H1 (cell line): ENCODE data around the gene STRN. TPM values are rescaled to one million over a fixed set of nuclear protein-coding genes. Genes with fewer than 3 reads are reported as not detected.

ENCODE experiments used
- CTCF ChIA-PET: fragments of 300-600 bp; sonication (Branson Sonifier 250); formaldehyde crosslinking; loops from one replicate; lab custom pipeline; 2021; ENCODE audit not compliant: partially characterized antibody; lab: Charles Lee
- POLR2A ChIA-PET: fragments of 300-600 bp; sonication (Branson Sonifier 250); formaldehyde crosslinking; loops from one replicate; lab custom pipeline; 2021; ENCODE audit warnings: inconsistent platforms; ENCODE audit not compliant: partially characterized antibody; lab: Charles Lee
- DNase-seq, 2 experiments: peaks; one replicate each; pipeline versions ENCODE4 v3.0.0 to v3.0.0-alpha.2; 2010 to 2022; ENCODE audit warnings: low spot score in 2 of 2, low read depth in 1 of 2, mixed read lengths in 1 of 2
- FAIRE-seq: peaks from 2 replicates; lab custom pipeline; 2011; peaks lifted over from hg19 to GRCh38; lab: Jason Lieb, UNC
- H2AFZ ChIP-seq: 2 replicates; pipeline ENCODE4 v1.8.1; 2012; ENCODE audit warnings: low read length, inconsistent platforms
- H2AK5ac ChIP-seq: 2 replicates; pipeline ENCODE4 v1.6.1; 2013; ENCODE audit warnings: low read depth, low read length
- H2BK120ac ChIP-seq: replicated peaks from 2 replicates; pipeline ENCODE3; 2013; ENCODE audit warnings: low read depth, low read length, inconsistent platforms
- H2BK12ac ChIP-seq: 2 replicates; pipeline ENCODE4 v1.6.1; 2013; ENCODE audit warnings: low read depth, low read length
- H2BK15ac ChIP-seq: 2 replicates; pipeline ENCODE4 v1.6.1; 2013; ENCODE audit warnings: low read length
- H2BK20ac ChIP-seq: 2 replicates; pipeline ENCODE4 v1.6.1; 2013; ENCODE audit warnings: low read length
- H2BK5ac ChIP-seq: 2 replicates; pipeline ENCODE4 v1.6.1; 2013; ENCODE audit warnings: low read depth, low read length
- H3K14ac ChIP-seq: 2 replicates; pipeline ENCODE4 v1.6.1; 2013; ENCODE audit warnings: inconsistent platforms; ENCODE audit not compliant: insufficient read length
- H3K18ac ChIP-seq: 2 replicates; pipeline ENCODE4 v1.6.1; 2013; ENCODE audit warnings: low read length; ENCODE audit errors: extremely low read depth
- H3K23ac ChIP-seq: 2 replicates; pipeline ENCODE4 v1.6.1; 2013; ENCODE audit warnings: inconsistent platforms; ENCODE audit not compliant: insufficient read length
- H3K23me2 ChIP-seq: 2 replicates; pipeline ENCODE4 v1.6.1; 2013; ENCODE audit warnings: low read depth, low read length
- H3K27ac ChIP-seq: 2 replicates; pipeline ENCODE4 v1.6.1; 2011; ENCODE audit warnings: low read depth, low read length, inconsistent platforms
- H3K27me3 ChIP-seq, 4 experiments: replicated peaks in 1 of 4; 1 replicate in 1 of 4; 2 replicates in 3 of 4; pipeline versions ENCODE4 v1.6.1 to v1.8.1; 2011 to 2013; ENCODE audit warnings: low read length in 3 of 4, mild to moderate bottlenecking in 3 of 4, inconsistent platforms in 2 of 4, mixed read lengths in 2 of 4, moderate library complexity in 1 of 4; ENCODE audit not compliant: control insufficient read depth in 3 of 4, insufficient read depth in 3 of 4; ENCODE audit errors: extremely low read depth in 1 of 4
- H3K36me3 ChIP-seq, 4 experiments: 2 replicates each; pipeline versions ENCODE4 v1.6.1 to v1.8.1; 2011 to 2013; ENCODE audit warnings: mild to moderate bottlenecking in 4 of 4, low read length in 3 of 4, moderate library complexity in 2 of 4, control low read depth in 1 of 4, inconsistent platforms in 1 of 4; ENCODE audit not compliant: insufficient read depth in 4 of 4, control insufficient read depth in 2 of 4
- H3K4ac ChIP-seq: replicated peaks from 2 replicates; pipeline ENCODE3; 2013; ENCODE audit warnings: low read length, low read depth, mixed read lengths, inconsistent platforms; ENCODE audit not compliant: insufficient read length
- H3K4me1 ChIP-seq, 4 experiments: replicated peaks in 1 of 4; 1 replicate in 1 of 4; 2 replicates in 3 of 4; pipeline versions ENCODE4 v1.6.1 to v1.8.1; 2011 to 2013; ENCODE audit warnings: low read length in 3 of 4, inconsistent platforms in 2 of 4, mixed read lengths in 1 of 4; ENCODE audit not compliant: insufficient read depth in 4 of 4, control insufficient read depth in 3 of 4
- H3K4me2 ChIP-seq, 2 experiments: 2 replicates each; pipeline versions ENCODE4 v1.6.1 to v1.8.1; 2011 to 2013; ENCODE audit warnings: low read depth in 2 of 2, low read length in 2 of 2, control low read depth in 1 of 2, inconsistent platforms in 1 of 2, mild to moderate bottlenecking in 1 of 2; ENCODE audit not compliant: insufficient read depth in 1 of 2
- H3K4me3 ChIP-seq, 4 experiments: fragments of 200-600, 300-600 bp in 1 of 4; sonication (generic), shearing (Covaris generic), sonication (Bioruptor Twin) in 1 of 4; 2 replicates each; pipeline versions ENCODE4 v1.5.1 to v1.8.1; 2011 to 2016; ENCODE audit warnings: low read length in 4 of 4, low read depth in 3 of 4, control low read depth in 2 of 4, inconsistent platforms in 2 of 4, mild to moderate bottlenecking in 2 of 4, mixed read lengths in 1 of 4, moderate library complexity in 1 of 4; ENCODE audit not compliant: insufficient read depth in 2 of 4; ENCODE audit errors: extremely low read depth in 1 of 4
- H3K56ac ChIP-seq: replicated peaks from 2 replicates; pipeline ENCODE3; 2013; ENCODE audit warnings: low read depth, mild to moderate bottlenecking, mixed read lengths, low read length, inconsistent platforms; ENCODE audit not compliant: insufficient read length
- H3K79me1 ChIP-seq: 2 replicates; pipeline ENCODE4 v1.6.1; 2013; ENCODE audit warnings: low read depth, low read length, control low read depth
- H3K79me2 ChIP-seq, 2 experiments: 2 replicates each; pipeline versions ENCODE4 v1.6.1 to v1.8.1; 2012 to 2013; ENCODE audit warnings: low read length in 2 of 2, mild to moderate bottlenecking in 2 of 2, inconsistent platforms in 1 of 2; ENCODE audit not compliant: insufficient read depth in 2 of 2, control insufficient read depth in 1 of 2
- H3K9ac ChIP-seq, 4 experiments: replicated peaks in 1 of 4; 1 replicate in 1 of 4; 2 replicates in 3 of 4; pipeline versions ENCODE4 v1.6.1 to v1.8.1; 2011 to 2013; ENCODE audit warnings: low read depth in 3 of 4, low read length in 3 of 4, control low read depth in 2 of 4, mild to moderate bottlenecking in 2 of 4, moderate library complexity in 2 of 4, inconsistent platforms in 1 of 4; ENCODE audit errors: extremely low read depth in 1 of 4
- H3K9me3 ChIP-seq, 2 experiments: 2 replicates each; pipeline versions ENCODE4 v1.6.1 to v1.8.1; 2012 to 2013; ENCODE audit warnings: mild to moderate bottlenecking in 2 of 2, moderate library complexity in 2 of 2, control low read depth in 1 of 2, inconsistent platforms in 1 of 2, low read depth in 1 of 2, low read length in 1 of 2, mixed read lengths in 1 of 2; ENCODE audit not compliant: insufficient read depth in 2 of 2
- H4K20me1 ChIP-seq, 2 experiments: replicated peaks in 1 of 2; 2 replicates each; pipeline versions ENCODE3 to v1.8.1; 2011 to 2013; ENCODE audit warnings: inconsistent platforms in 2 of 2, low read length in 2 of 2, mild to moderate bottlenecking in 1 of 2; ENCODE audit not compliant: insufficient read depth in 2 of 2, control insufficient read depth in 1 of 2
- H4K5ac ChIP-seq: 2 replicates; pipeline ENCODE4 v1.6.1; 2013; ENCODE audit warnings: low read length, low read depth, mixed read lengths, inconsistent platforms; ENCODE audit not compliant: insufficient read length
- H4K8ac ChIP-seq: 2 replicates; pipeline ENCODE4 v1.8.0; 2013; ENCODE audit warnings: mild to moderate bottlenecking, moderate library complexity, low read length, inconsistent platforms; ENCODE audit not compliant: insufficient read depth; ENCODE audit errors: extremely low read depth
- H4K91ac ChIP-seq: replicated peaks from 2 replicates; pipeline ENCODE3; 2013; ENCODE audit warnings: low read length, mixed read lengths, inconsistent platforms; ENCODE audit not compliant: insufficient read length
- BACH1 ChIP-seq: IDR thresholded peaks from 2 replicates; pipeline ENCODE4 v1.6.1; 2012; ENCODE audit warnings: low read length, improper control_type of control experiment
- CBX8 ChIP-seq: fragments of 300-800, 300-1000 bp; sonication (generic); IDR thresholded peaks from 2 replicates; pipeline ENCODE4 v1.7.1; 2016; ENCODE audit warnings: low read depth, low read length, borderline replicate concordance
- EGR1 ChIP-seq: IDR thresholded peaks from 2 replicates; pipeline ENCODE4 v1.6.1; 2011; ENCODE audit warnings: low read depth, low read length, borderline replicate concordance
- HDAC6 ChIP-seq: IDR thresholded peaks from one replicate; pipeline ENCODE4 v1.7.1; 2012; ENCODE audit warnings: low read depth, mild to moderate bottlenecking, inconsistent platforms, low read length, moderate library complexity
- JUND ChIP-seq: IDR thresholded peaks from 2 replicates; pipeline ENCODE4 v1.6.1; 2011; ENCODE audit warnings: mild to moderate bottlenecking, improper control_type of control experiment, low read length
- KDM1A ChIP-seq: fragments of 200-600, 300-600 bp; sonication (generic); IDR thresholded peaks from 2 replicates; pipeline ENCODE4 v1.7.1; 2016; ENCODE audit warnings: mild to moderate bottlenecking, low read length, borderline replicate concordance
- POLR2A ChIP-seq, 2 experiments: IDR thresholded peaks; 1 replicate in 1 of 2; 2 replicates in 1 of 2; pipeline ENCODE4 v1.6.1; 2011; ENCODE audit warnings: low read depth in 2 of 2, low read length in 2 of 2, mild to moderate bottlenecking in 2 of 2; ENCODE audit errors: control extremely low read depth in 1 of 2
- POLR2AphosphoS5 ChIP-seq: IDR thresholded peaks from 2 replicates; pipeline ENCODE4 v1.6.1; 2011; ENCODE audit warnings: low read depth, low read length
- SIN3A ChIP-seq, 2 experiments: IDR thresholded peaks in 1 of 2; conservative IDR thresholded peaks in 1 of 2; 2 replicates each; pipeline ENCODE4 v1.6.1; 2011 to 2012; ENCODE audit warnings: low read length in 2 of 2, improper control_type of control experiment in 1 of 2, low read depth in 1 of 2, mild to moderate bottlenecking in 1 of 2
- SRF ChIP-seq: IDR thresholded peaks from 2 replicates; pipeline ENCODE4 v1.6.1; 2011; ENCODE audit warnings: mild to moderate bottlenecking, low read depth, low read length, moderate library complexity
- TAF7 ChIP-seq: optimal IDR thresholded peaks from 2 replicates; pipeline ENCODE3; 2011; ENCODE audit warnings: low read depth, mild to moderate bottlenecking, inconsistent platforms, low read length, moderate library complexity, borderline replicate concordance
- TCF12 ChIP-seq: IDR thresholded peaks from 2 replicates; pipeline ENCODE4 v1.6.1; 2011; ENCODE audit warnings: low read depth, mild to moderate bottlenecking, low read length
- WGBS, 2 experiments: shearing (Covaris generic) in 1 of 2; methylation state at CpG; one replicate each; pipeline versions ENCODE4 v1.1.6 to v1.1.7; 2013 to 2015; ENCODE audit warnings: low lambda C conversion rate in 2 of 2, mixed read lengths in 2 of 2, inconsistent platforms in 1 of 2, low coverage in 1 of 2, missing lambda C conversion rate in 1 of 2; ENCODE audit not compliant: insufficient replicate concordance in 2 of 2, insufficient coverage in 1 of 2, insufficient read length in 1 of 2; ENCODE audit errors: extremely low coverage in 1 of 2, missing lambda C conversion rate in 1 of 2; 5-methylcytosine and 5-hydroxymethylcytosine counted together
- polyA plus RNA-seq, 7 experiments: library from polyadenylated mRNA; depleted of rRNA in 3 of 7; stranded (reverse) in 5 of 7; unstranded in 2 of 7; fragments of >200 nt in 5 of 7; fragments of 200-250 nt in 2 of 7; gene quantifications; 1 replicate in 5 of 7; 2 replicates in 1 of 7; 4 replicates in 1 of 7; pipeline versions ENCODE4 v1.2.1 to v1.2.3, GENCODE V29; 2011 to 2013; ENCODE audit warnings: missing spikeins in 2 of 7, mixed read lengths in 2 of 7
- total RNA-seq: library from RNA; stranded (reverse); fragmentation: NEBNext Ultra II Directional; extraction: Animal tissue kit (Norgen Biotek cat#: 25700); gene quantifications from 2 replicates; pipeline ENCODE4 v1.2.1, GENCODE V29; 2021
- TF ChIP-seq, protein P1 (sequence below): IDR thresholded peaks from 2 replicates; pipeline ENCODE4 v1.6.1; 2012; ENCODE audit warnings: inconsistent platforms

The STRN gene
- total and polyA plus RNA-seq, 2 of the 8 experiments (the other 6 are each of a cell fraction or from before 2014, with no cell fraction given) = 8.3 to 47.0 TPM

DNA sequence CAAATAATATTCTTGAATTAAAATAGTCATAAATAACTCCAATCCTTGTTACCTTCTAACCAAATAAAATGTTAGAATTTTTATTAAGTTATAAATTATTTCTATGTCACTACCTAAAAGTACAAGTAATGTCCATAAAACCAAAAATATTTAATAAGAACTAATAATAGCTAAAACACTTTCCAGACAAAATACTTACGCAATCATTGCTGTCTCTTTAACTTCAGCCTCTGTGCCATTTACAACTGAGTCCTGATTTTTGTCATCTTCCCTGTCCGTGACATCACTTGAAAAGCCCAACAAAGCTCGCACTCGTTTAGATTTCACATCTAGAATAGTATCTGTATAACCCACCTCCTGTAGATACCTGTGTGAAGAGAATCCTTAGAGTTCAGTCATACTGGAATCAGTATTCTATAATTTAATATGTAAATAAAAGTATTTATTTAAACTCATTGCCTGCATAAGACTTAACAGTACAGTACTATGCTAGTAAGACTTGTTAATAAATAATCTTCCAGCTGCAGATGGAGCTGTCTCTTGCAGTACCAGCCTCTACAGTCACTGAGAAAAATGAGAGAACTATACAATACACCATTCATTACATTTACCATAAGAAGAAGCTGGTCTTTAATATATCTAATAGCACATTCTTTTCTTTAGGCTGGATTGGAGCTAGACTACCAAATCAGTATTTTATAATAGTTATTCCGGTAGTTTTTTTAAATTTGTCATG lies 63.8 kb downstream of the STRN start:
- no peak overlapping the region for H3K27ac ChIP-seq
- H3K23me2 ChIP-seq = no peaks in the 10 kb centered on the region
- H3K79me1 ChIP-seq = no peaks in the 10 kb centered on the region
- ChIA-PET POLR2A (interaction anchor here (1.9 kb wide), 1 partner anchor 12 kb away, joined by 4 read pairs; no protein-coding TSS in a partner anchor), CTCF (interaction anchor here (1.2 to 1.5 kb wide), 2 partner anchors 82 to 122 kb away, joined by 3 to 5 read pairs; no protein-coding TSS in a partner anchor)
- no peak overlapping the region for H2BK12ac ChIP-seq
- H3K23ac ChIP-seq = no peak overlapping the region
- H2BK15ac ChIP-seq = no peak overlapping the region
- 94% methylated on average over 5 of the region's 5 CpGs; no CpG with 5 or more reads in 1 of the 2 experiments for WGBS, 2 experiments
- no peaks in the 10 kb centered on the region for H3K79me2 ChIP-seq
- H3K27me3 ChIP-seq = no peaks in the 10 kb centered on the region
- H3K4ac ChIP-seq = no peak overlapping the region
- no peak overlapping the region for H3K18ac ChIP-seq
- H3K14ac ChIP-seq = no peak overlapping the region
- H3K9ac ChIP-seq = no peak overlapping the region
- no peak overlapping the region for H2AK5ac ChIP-seq
- no peak overlapping the region for H2BK5ac ChIP-seq
- H4K8ac ChIP-seq = no peak overlapping the region
- DNase-seq = no peak
- no peak for FAIRE-seq
- H4K91ac ChIP-seq = no peak overlapping the region
- no peaks in the 10 kb centered on the region for H3K9me3 ChIP-seq
- H2BK20ac ChIP-seq = no peak overlapping the region
- no peak overlapping the region for H3K56ac ChIP-seq
- H3K4me1 ChIP-seq = no peaks in the 10 kb centered on the region
- H4K5ac ChIP-seq = no peak overlapping the region
- no peak overlapping the region for H2AFZ ChIP-seq
- no peaks in the 10 kb centered on the region for H3K36me3 ChIP-seq
- H3K4me3 ChIP-seq = no peak overlapping the region
- H3K4me2 ChIP-seq = no peak overlapping the region
- H2BK120ac ChIP-seq = no peak overlapping the region
- no peaks in the 10 kb centered on the region for H4K20me1 ChIP-seq
- no peak for TF ChIP-seq CBX8
- no peak for TF ChIP-seq TCF12
- no peak for TF ChIP-seq BACH1
- TF ChIP-seq SIN3A (conservative IDR thresholded peaks at IDR 0.05 in 1 of 2, IDR thresholded peaks at IDR 0.05 in 1 of 2; ENCODE audit: low read depth in 1 of 2, low read length in 2 of 2) = no peak
- TF ChIP-seq POLR2AphosphoS5 = no peak
- no peak for TF ChIP-seq HDAC6
- TF ChIP-seq POLR2A (IDR thresholded peaks at IDR 0.05; ENCODE audit: control extremely low read depth in 1 of 2, low read depth in 2 of 2, low read length in 2 of 2) = no peak
- TF ChIP-seq, protein P1, sequence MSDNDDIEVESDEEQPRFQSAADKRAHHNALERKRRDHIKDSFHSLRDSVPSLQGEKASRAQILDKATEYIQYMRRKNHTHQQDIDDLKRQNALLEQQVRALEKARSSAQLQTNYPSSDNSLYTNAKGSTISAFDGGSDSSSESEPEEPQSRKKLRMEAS = no peak
- TF ChIP-seq SRF = no peak
- no peak for TF ChIP-seq KDM1A
- no peak for TF ChIP-seq JUND
- no peak for TF ChIP-seq TAF7
- no peak for TF ChIP-seq EGR1
